B cell (primary cell): ENCODE measurements around the gene MFGE8. TPM values are rescaled to one million over a fixed set of nuclear protein-coding genes. Genes with fewer than 3 reads are reported as not detected.

Source experiments
- ATAC-seq: fragments of 200-7000 bp; cut with Tn5 transposase; one replicate; pipeline ENCODE4 v1.10.0; 2021; ENCODE audit warnings: low read depth, mild to moderate bottlenecking, moderate number of reproducible peaks, moderate library complexity
- CTCF ChIA-PET: fragments of 350-600 bp; sonication (Branson Sonifier 250); formaldehyde crosslinking; loops from one replicate; lab custom pipeline; 2021; ENCODE audit warnings: antibody characterized with exemption, inconsistent platforms; lab: Charles Lee
- POLR2A ChIA-PET: fragments of 350-600 bp; sonication (Branson Sonifier 250); formaldehyde crosslinking; loops from one replicate; lab custom pipeline; 2021; ENCODE audit warnings: antibody characterized with exemption; lab: Charles Lee
- DNase-seq: peaks from one replicate; pipeline ENCODE4 v3.0.0; 2013
- H2AFZ ChIP-seq: 2 replicates; pipeline ENCODE4 v1.6.1; 2012; ENCODE audit warnings: mild to moderate bottlenecking, low read depth, low read length; ENCODE audit not compliant: insufficient read depth, poor library complexity, severe bottlenecking
- H3K27ac ChIP-seq, 2 donors: 1 replicate in 1 of 2; 2 replicates in 1 of 2; pipeline ENCODE4 v1.5.1; 2012 to 2013; ENCODE audit warnings: low read length in 2 of 2, mild to moderate bottlenecking in 2 of 2, moderate library complexity in 1 of 2
- H3K27me3 ChIP-seq, 4 experiments: fragments of 200-600 bp in 1 of 4; sonication (generic) in 1 of 4; replicated peaks in 1 of 4; 1 replicate in 2 of 4; 2 replicates in 2 of 4; pipeline versions ENCODE4 v1.6.1 to v1.7.0; 2013 to 2016; ENCODE audit warnings: low read length in 3 of 4, mild to moderate bottlenecking in 2 of 4, mixed read lengths in 1 of 4, moderate library complexity in 1 of 4; ENCODE audit not compliant: insufficient read depth in 4 of 4, control insufficient read depth in 3 of 4; ENCODE audit errors: control extremely low read depth in 1 of 4
- H3K36me3 ChIP-seq, 2 experiments: replicated peaks in 1 of 2; 1 replicate in 1 of 2; 2 replicates in 1 of 2; pipeline versions ENCODE4 v1.6.1 to v1.7.1; 2013; ENCODE audit warnings: low read length in 1 of 2; ENCODE audit not compliant: insufficient read depth in 2 of 2, control insufficient read depth in 1 of 2; ENCODE audit errors: control extremely low read depth in 1 of 2, extremely low read depth in 1 of 2
- H3K4me1 ChIP-seq, 2 donors: fragments of 200-600 bp in 1 of 2; sonication (generic) in 1 of 2; 1 replicate in 1 of 2; 2 replicates in 1 of 2; pipeline versions ENCODE4 v1.5.1 to v1.6.1; 2013 to 2017; ENCODE audit warnings: low read length in 2 of 2; ENCODE audit not compliant: control insufficient read depth in 2 of 2, insufficient read depth in 2 of 2
- H3K4me2 ChIP-seq: replicated peaks from 2 replicates; pipeline ENCODE3; 2012; ENCODE audit warnings: mild to moderate bottlenecking, low read depth, low read length; ENCODE audit not compliant: poor library complexity, severe bottlenecking
- H3K4me3 ChIP-seq, 5 experiments: fragments of 200-600 bp in 1 of 5; sonication (generic) in 1 of 5; 1 replicate in 3 of 5; 2 replicates in 2 of 5; pipeline versions ENCODE4 v1.5.1 to v1.7.0; 2011 to 2016; ENCODE audit warnings: low read length in 4 of 5, mild to moderate bottlenecking in 4 of 5, low read depth in 2 of 5, control low read depth in 1 of 5, moderate library complexity in 1 of 5; ENCODE audit not compliant: insufficient read depth in 1 of 5; ENCODE audit errors: control extremely low read depth in 1 of 5, extremely low read depth in 1 of 5
- H3K79me2 ChIP-seq: fragments of 200-600 bp; sonication (generic); one replicate; pipeline ENCODE4 v1.6.0; 2016; ENCODE audit warnings: low read length; ENCODE audit not compliant: control insufficient read depth, insufficient read depth
- H3K9ac ChIP-seq: fragments of 200-600 bp; sonication (generic); 2 replicates; pipeline ENCODE4 v1.6.1; 2017; ENCODE audit warnings: mild to moderate bottlenecking, low read length, moderate library complexity
- H3K9me3 ChIP-seq, 3 donors: one replicate each; pipeline versions ENCODE4 v1.6.1 to v1.7.1; 2013; ENCODE audit warnings: low read length in 2 of 3; ENCODE audit not compliant: control insufficient read depth in 2 of 3, insufficient read depth in 1 of 3; ENCODE audit errors: control extremely low read depth in 1 of 3
- H4K20me1 ChIP-seq: 2 replicates; pipeline ENCODE4 v1.6.0; 2012; ENCODE audit warnings: mild to moderate bottlenecking, low read length; ENCODE audit not compliant: insufficient read depth, control insufficient read depth, poor library complexity, severe bottlenecking
- H3K27ac Mint-ChIP-seq: one replicate; pipeline ENCODE4 v1.8.0; 2021; ENCODE audit warnings: mixed read lengths
- H3K27me3 Mint-ChIP-seq: one replicate; pipeline ENCODE4 v1.8.0; 2021; ENCODE audit warnings: mixed read lengths
- H3K4me1 Mint-ChIP-seq: one replicate; pipeline ENCODE4 v1.8.0; 2021; ENCODE audit warnings: mixed read lengths
- H3K4me3 Mint-ChIP-seq: one replicate; pipeline ENCODE4 v1.8.0; 2021; ENCODE audit warnings: mixed read lengths
- H3K9me3 Mint-ChIP-seq: one replicate; pipeline ENCODE4 v1.8.0; 2022; ENCODE audit warnings: mixed read lengths; ENCODE audit not compliant: insufficient read depth
- CTCF ChIP-seq: fragments of 200-600 bp; IDR thresholded peaks from one replicate; pipeline ENCODE4 v1.8.0; 2022; ENCODE audit warnings: antibody characterized with exemption, mild to moderate bottlenecking
- EZH2 ChIP-seq: IDR thresholded peaks from 2 replicates; pipeline ENCODE4 v1.6.1; 2012; ENCODE audit warnings: borderline replicate concordance, low read depth, mild to moderate bottlenecking, moderate library complexity, low read length; ENCODE audit not compliant: insufficient read depth, poor library complexity, severe bottlenecking
- WGBS: methylation state at CpG from one replicate; pipeline ENCODE4 v1.1.5; 2013; ENCODE audit warnings: missing lambda C conversion rate; ENCODE audit not compliant: insufficient coverage; 5-methylcytosine and 5-hydroxymethylcytosine counted together
- intact Hi-C: fragments of 100-400 bp; cut with micrococcal nuclease; formaldehyde crosslinking; loops from one replicate; pipeline ENCODE4 v1.10.0; 2022
- polyA plus RNA-seq: library from polyadenylated mRNA; depleted of rRNA; stranded (reverse); fragments of >200 nt; gene quantifications from 2 replicates; pipeline ENCODE4 v1.2.3, GENCODE V29; 2012
- total RNA-seq, 2 donors: library from RNA; stranded (reverse); fragments of 120-200 nt in 1 of 2; gene quantifications; 1 replicate in 1 of 2; 2 replicates in 1 of 2; pipeline versions ENCODE4 v1.2.3 to v1.2.4, GENCODE V29; 2013 to 2022

The MFGE8 gene
- total and polyA plus RNA-seq, 2 donors (not counting 1 experiment from before 2014, with no cell fraction given) = 18.9 to 28.8 TPM

GRCh38 chr15:88956906-88957305, 43.7 kb upstream of the MFGE8 start:
- no peak for TF ChIP-seq EZH2
- no peak for TF ChIP-seq CTCF
- no peaks in the 10 kb centered on the region for H3K9me3 Mint-ChIP-seq
- no peaks in the 10 kb centered on the region for H3K4me1 ChIP-seq
- DNase-seq (no peak), ATAC-seq (no peak)
- no peaks in the 10 kb centered on the region for H3K27me3 Mint-ChIP-seq
- no peak overlapping the region for H3K4me3 ChIP-seq
- no peak overlapping the region for H3K4me2 ChIP-seq
- no peaks in the 10 kb centered on the region for H3K79me2 ChIP-seq
- ChIA-PET CTCF (no interaction called here), POLR2A (no interaction called here)
- no peak overlapping the region for H3K4me3 Mint-ChIP-seq
- no peaks in the 10 kb centered on the region for H3K27me3 ChIP-seq
- no peaks in the 10 kb centered on the region for H4K20me1 ChIP-seq
- WGBS = 90% methylated on average over 1 of the region's 1 CpG
- no peak overlapping the region for H3K27ac ChIP-seq
- no peak overlapping the region for H3K9ac ChIP-seq
- H2AFZ ChIP-seq = no peak overlapping the region
- H3K36me3 ChIP-seq = no peaks in the 10 kb centered on the region
- no peak overlapping the region for H3K27ac Mint-ChIP-seq
- intact Hi-C loops = no loop called here
- H3K9me3 ChIP-seq = peaks cover 0 to 3% (median 0%) of the 10 kb centered on the region in 3 donors
- no peaks in the 10 kb centered on the region for H3K4me1 Mint-ChIP-seq

- peaks cover 0 to 7% (median 0%) of the 10 kb centered on the region in 3 donors for H3K9me3 ChIP-seq
- ATAC-seq (no peak), DNase-seq (no peak)
- H4K20me1 ChIP-seq = no peaks in the 10 kb centered on the region
- H3K4me1 ChIP-seq = no peaks in the 10 kb centered on the region
- no peak overlapping the region for H3K4me2 ChIP-seq
- Mint-ChIP-seq H3K27me3 (no peaks in the 10 kb centered on the region), H3K9me3 (no peaks in the 10 kb centered on the region), H3K4me1 (no peaks in the 10 kb centered on the region), H3K27ac (no peak overlapping the region), H3K4me3 (no peak overlapping the region)
- ChIA-PET CTCF (no interaction called here), POLR2A (no interaction called here)
- no peaks in the 10 kb centered on the region for H3K27me3 ChIP-seq
- TF ChIP-seq CTCF = no peak
- no peak for TF ChIP-seq EZH2
- H3K79me2 ChIP-seq = no peaks in the 10 kb centered on the region
- no peak overlapping the region for H3K9ac ChIP-seq
- WGBS = 80% methylated on average over 4 of the region's 7 CpGs
- H3K36me3 ChIP-seq = no peaks in the 10 kb centered on the region
- H3K27ac ChIP-seq = no peak overlapping the region
- H3K4me3 ChIP-seq = no peak overlapping the region
- intact Hi-C loops = no loop called here
- H2AFZ ChIP-seq = no peak overlapping the region
These were observed 43.1 kb upstream of the MFGE8 start for GRCh38 chr15:88956263-88956662.
